ENCODE results near the gene RIOK1.
"Not testable (repeated sequence)": the region's sequence is repeated elsewhere in the genome, so short reads cannot be mapped to it uniquely, and the experiment has no call there.

RIOK1 gene

DNA sequence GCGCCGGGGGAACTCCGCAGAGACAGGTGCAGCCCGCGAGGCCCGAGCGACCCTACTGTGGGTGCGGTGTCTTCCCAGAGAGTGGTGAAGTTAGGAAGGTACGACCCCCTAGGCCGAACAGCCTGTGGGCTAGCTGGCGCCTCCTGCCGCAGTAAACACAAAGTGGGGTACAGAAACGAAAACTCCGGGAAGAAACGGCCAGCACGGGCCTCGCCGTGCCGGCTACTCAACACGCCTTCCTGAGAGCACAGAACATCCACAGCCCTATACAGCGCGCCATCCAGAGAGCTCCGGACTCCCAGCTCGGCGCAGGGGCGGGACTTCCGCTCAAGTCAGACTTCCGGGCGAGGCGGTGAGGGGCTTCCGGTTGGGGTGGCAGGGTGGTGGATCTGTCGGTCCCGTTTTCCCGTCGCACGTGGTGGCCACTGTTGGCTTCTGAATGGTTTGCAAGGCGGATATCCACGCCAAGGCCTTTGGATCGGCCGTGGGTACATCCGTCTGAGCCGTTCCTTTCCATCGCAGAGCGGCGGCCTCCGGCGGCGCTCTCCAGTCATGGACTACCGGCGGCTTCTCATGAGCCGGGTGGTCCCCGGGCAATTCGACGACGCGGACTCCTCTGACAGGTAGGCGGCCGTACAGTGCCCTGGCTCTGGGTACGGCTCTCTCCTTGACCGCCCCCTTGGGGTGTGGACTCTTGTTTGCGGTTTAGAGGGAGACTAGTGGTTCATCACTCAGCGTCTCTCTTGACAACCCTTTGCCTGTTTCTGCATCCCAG, at the start of gene RIOK1, which contains the start of gene CAGE1:
TSS of gene RIOK1 (plus strand) at position 358 of the 775 bp plus-strand sequence. CDS start at position 553, 195 bp downstream.
TSS of gene CAGE1 (minus strand) at position 292 of the 775 bp plus-strand sequence. CDS start 2,569 bp downstream, outside the sequence.
- peak; percentile 94 to 95 for DNase-seq

GRCh38 chr6:7341271-7341670, 48.3 kb upstream of the RIOK1 start:
- DNase-seq = no peak

DNA sequence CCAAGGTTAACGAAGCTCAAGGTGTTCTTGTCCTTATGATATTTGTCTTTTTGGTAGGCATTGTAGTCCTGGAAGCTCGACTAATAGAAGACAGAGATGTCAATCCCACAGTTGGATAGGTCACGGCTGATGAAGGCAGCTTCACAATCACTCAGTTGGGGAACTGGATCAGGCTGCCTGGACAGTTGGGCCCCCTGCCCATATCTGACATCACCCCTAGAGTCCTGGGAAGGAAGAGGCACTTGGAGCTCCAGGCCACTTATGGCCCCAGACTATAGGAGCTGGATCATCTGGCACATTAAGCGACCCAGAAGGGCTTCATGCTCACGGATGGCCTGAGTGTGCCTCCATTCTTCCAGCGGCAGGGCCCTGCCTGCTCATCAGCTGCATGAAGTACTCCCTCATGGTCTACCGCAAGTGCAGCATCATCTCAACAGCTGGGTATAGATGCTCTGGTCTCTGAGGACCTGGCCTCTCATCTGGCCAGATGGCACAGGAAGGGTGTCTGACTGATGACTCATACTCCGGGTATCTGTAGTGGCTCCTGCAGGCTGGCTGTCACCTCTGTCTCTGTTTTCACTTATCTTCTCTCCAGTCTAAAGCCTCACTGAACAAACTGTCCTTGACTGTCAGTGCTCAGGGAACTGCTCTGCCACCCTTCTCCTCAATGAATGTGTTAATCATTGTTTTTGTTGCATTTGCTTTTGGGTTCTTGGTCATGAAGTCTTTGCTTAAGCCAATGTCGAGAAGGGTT, 47.4 kb upstream of the RIOK1 start:
- DNase-seq = peak in 1 of 2 experiments; percentile 11

DNA sequence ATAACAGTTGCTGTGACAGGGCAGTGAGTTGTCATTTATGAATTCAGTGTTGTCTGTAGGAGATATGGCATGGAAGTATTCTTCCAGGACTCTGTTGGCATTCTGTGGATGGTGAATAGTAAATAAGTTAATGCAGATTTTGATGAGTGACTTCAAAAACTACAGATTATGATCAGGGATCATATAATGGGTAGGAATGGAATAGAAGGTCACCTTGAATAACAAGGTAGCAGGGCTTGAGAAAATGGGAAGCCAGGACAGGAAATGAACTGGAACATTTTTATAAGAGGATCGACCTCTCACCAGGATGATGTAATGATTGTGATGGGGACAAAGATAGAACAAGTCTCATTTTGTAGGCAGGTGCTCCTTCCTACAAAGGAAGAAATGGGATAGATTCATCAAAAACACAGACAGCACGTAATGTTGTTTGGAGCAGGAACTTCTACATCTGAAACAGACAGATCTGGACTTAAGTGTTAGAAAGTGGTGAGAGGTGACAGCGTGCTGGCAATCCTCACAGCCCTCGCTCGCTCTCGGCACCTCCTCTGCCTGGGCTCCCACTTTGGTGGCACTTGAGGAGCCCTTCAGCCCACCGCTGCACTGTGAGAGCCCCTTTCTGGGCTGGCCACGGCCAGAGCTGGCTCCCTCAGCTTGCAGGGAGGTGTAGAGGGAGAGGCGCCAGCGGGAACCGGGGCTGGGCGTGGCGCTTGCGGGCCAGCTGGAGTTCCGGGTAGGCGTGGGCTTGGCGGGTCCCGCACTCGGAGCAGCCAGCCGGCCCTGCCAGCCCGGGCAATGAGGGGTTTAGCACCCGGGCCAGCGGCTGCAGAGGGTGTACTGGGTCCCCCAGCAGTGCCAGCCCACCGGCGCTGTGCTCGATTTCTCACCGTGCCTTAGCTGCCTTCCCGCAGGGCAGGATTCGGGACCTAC, 45.8 kb upstream of the RIOK1 start:
- no peak for DNase-seq

DNA sequence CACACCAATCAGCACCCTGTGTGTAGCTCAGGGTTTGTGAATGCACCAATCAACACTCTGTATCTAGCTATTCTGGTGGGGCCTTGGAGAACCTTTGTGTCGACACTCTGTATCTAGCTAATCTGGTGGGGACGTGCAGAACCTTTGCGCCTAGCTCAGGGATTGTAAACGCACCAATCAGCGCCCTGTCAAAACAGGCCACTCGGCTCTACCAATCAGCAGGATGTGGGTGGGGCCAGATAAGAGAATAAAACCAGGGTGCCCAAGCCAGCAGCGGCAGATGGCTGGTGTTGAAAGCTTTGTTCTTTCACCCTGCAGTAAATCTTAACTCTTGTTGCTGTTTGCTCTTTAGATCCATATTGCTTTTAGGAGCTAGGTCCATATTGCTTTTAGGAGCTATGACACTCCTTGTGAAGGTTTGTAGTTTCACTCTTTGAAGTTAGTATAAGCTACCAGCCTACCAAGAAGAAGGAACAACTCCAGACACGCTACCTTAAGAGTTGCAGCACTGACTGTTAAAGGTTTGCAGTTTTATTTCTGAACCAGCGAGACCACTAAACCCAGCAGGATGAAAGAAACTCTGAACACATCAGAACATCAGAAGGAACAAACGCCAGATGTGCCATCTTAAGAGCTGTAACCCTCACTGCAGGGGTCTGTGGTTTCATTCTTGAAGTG, 44.7 kb upstream of the RIOK1 start:
- not testable (repeated sequence) for DNase-seq

DNA sequence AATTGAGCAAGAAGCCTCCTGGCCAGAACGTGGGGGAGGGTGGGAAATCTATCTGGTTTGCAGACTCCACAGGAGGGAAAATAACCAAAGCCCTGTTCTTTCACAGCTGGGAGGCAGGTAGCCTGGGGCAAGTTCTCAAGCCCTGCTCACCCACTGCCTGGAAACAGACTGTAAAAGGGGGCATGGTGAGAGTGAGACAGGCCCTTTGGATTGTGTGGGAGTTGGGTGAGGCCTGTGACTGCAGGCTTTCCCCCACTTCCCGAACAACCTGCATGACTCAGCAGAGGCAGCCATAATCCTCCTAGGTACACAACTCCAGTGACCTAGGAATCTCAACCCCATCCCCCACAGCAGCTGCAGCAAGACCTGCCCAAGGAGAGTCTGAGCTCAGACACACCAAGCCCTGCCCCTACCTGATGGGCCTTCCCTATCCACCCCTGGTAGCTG, 42.0 kb upstream of the RIOK1 start:
- DNase-seq = not testable (repeated sequence)

DNA sequence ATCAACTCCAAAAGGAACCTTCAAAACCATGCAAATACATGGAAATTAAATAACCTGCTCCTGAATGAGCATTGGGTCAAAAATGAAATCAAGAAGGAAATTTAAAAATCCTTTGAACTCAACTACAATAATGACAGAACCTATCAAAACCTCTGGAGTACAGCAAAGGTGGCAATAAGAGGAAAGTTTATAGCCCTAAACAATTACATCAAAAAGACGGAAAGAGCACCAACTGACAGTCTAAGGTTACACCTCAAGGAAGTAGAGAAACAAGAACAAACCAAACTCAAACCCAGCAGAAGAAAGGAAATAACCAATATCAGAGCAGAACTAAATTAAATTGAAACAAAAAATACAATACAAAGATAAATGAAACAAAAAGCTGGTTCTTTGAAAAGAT, 39.0 kb upstream of the RIOK1 start:
- DNase-seq = not testable (repeated sequence)

GRCh38 chr6:7351916-7352315, 37.7 kb upstream of the RIOK1 start:
- not testable (repeated sequence) for DNase-seq

GRCh38 chr6:7367408-7367807, 22.2 kb upstream of the RIOK1 start:
- no peak for DNase-seq

GRCh38 chr6:7373739-7374138, 15.9 kb upstream of the RIOK1 start:
- DNase-seq = no peak

DNA sequence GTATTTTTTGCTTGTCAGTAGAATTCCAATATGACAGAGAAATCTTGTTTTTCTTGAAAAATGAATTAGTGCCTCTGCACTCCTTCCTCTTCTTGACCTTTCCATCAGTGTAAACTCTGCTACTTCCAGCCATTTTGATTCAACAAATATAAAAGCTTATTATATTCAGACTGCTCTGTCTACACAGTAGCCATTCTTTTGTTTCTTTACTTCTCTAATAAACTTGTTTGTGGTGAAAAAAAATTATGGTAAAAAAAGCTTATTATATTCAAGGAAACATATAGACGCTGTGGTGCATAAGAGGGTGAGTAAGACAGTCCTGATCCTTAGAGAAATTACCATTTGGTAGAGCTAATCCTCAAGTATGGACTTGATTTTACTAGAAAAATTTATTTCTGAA, 11.6 kb upstream of the RIOK1 start:
- no peak for DNase-seq

DNA sequence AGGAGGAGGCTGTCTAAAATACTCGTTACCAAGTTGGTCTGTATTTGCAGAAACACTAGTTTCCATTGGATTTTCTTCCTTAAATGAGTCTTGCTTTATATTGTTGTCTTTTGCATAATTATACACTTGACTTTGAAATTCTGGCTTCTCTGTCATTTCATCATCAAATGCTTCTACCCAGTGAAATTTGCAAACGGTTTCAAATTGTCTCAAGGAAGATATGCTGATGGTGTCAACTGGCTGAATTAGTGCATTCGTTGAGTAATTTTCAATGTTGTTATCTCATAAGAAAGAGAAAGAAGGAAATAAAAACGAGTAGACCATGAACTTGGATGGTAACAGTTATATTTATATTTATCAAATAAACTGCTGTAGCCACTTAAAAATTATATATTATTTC, 10.9 kb upstream of the RIOK1 start:
- DNase-seq = no peak

- DNase-seq = no peak
Observed at GRCh38 chr6:7381092-7381491, 8.5 kb upstream of the RIOK1 start.

GRCh38 chr6:7389162-7389450, 502 bp upstream of the RIOK1 start:
- peak; percentile 46 to 81 for DNase-seq

DNA sequence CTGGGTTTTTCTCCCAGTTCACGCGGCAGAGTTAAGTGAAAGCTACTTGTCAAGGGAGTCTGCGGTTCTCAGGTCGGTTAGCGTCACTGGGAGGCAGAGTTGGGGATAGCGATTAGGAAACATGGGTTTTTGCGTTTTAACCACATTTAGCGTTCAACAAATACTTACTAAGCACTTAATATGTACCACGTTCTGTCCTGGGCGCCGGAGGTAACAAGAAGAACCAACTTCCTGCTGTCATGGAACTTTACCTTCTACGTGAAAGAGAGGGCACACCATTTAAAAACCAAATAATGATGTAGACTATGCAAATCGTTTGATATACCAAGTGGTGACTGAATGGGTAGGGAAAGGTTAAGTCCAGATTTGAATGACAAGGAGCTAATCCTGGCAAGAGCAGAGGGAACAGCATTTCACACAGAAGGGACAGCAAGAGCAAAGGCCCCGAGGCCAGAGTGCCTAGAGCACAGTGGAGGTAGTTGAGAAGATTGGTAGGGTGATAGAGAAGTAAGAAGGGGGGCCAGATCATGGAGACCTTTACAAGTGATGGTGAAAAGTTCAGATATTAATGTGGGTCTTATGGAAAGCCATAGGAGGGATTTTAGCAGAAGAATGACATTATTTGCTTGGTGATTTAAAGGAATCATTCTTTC, 744 bp downstream of the RIOK1 start:
- DNase-seq = peak in 1 of 2 experiments; percentile 44

DNA sequence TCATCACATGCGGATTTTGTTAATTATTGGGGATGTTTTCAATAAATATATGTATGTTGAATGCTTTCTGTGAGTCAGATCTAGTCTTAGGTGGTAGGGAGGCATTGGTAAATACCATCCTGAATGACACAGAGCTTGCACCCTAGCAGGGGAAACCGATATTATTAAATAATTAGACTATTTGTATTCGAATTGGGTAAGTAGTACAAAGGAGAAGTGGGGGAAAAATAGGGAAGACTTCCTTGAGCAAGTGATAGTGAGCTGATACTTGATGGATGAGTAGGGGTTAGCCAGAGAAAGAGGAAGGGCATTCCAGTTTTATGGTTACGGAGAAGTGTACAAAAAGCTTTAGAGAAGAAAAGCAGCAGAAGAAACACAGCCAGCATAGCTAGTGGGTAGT, 1.5 kb downstream of the RIOK1 start:
- DNase-seq = no peak

DNA sequence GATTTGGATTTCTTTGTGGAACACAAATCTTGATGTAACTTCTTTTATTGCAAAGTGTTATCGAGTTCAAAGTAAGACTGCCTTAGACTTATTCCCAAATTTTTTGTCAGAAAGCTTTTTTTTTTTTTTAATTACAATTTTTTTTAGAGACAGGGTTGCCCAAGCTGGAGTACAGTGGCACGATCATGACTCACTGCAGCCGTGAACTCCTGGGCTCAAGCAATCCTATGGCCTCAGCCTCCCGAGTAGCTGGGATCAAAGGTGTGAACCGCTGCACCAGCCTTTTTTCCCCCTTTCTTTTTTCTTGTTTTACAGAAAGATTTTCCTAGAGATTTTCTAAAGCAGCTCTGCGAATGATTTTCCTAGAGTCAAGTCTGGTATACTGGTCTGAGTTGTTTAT, 2.8 kb downstream of the RIOK1 start:
- no peak for DNase-seq

DNA sequence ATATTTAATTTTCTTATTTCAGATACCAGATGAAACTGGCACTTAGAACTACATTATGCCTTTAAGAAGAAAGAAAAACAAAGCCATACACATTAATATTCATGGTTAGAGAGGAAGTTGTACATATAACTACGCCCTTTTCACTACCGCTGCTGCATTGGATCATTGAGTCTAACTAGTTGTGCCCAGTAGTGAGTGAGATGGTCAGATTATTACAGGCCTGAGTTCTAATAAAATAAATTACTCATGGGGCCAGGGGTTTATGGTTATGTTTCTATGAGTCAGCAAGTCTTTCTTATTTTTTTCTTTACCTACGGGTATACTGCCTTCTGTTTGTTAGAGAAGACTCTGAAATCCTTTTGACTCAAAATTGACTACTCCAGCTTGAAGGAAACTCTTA, 11.5 kb downstream of the RIOK1 start:
- DNase-seq = no peak

DNA sequence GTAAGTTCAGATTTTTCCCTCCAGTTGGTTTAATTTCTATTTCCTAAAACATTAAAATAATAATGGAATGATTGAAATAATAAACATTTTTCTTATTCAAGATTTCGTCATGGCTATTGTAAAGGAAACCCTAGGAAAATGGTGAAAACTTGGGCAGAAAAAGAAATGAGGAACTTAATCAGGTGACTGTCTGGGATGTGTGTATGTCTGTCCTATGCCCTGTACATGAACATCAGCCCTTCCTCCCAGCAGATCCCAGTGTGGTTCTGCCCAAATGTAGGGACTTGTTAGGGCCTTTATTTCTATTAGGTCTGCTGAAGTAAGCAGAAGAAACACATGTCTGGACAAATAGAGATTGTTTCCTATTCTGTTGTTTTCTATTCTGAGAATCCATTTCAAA, 13.1 kb downstream of the RIOK1 start:
- peak; percentile 8 to 24 for DNase-seq

DNA sequence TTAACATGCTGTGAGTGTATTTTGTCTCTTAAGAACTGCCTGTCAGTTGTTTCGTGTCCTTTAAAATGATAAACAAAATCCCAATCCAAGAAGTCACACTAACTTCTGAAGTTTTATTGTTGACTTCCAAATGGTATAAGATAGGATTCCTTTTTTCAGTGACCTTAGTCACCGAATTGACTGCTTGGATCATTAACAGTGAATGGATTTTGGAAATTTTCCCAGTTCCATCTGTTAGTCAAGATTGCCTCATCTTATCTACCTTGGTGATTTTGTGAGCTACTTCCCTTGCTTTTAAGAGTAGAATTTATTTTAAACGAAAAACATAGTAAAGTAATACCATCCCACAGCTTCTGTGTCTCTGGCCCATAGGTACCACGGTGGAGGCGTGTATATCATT, 14.9 kb downstream of the RIOK1 start:
- no peak for DNase-seq

- DNase-seq = no peak
Observed at GRCh38 chr6:7406743-7407142, 17.1 kb downstream of the RIOK1 start.

GRCh38 chr6:7409740-7410139, 20.1 kb downstream of the RIOK1 start:
- no peak for DNase-seq

Measured in Kasumi-1 (cell line).